ENCODE data around the gene PRRG1.
"Not testable (repeated sequence)": the region's sequence is repeated elsewhere in the genome, so short reads cannot be mapped to it uniquely, and the experiment has no call there.

Gene PRRG1

GRCh38 chrX:37420185-37420584, 71.0 kb downstream of the PRRG1 start:
- DNase-seq = no peak
- Mint-ChIP-seq H3K9me3 (no peaks in the 10 kb centered on the region), H3K4me3 (no peak overlapping the region), H3K36me3 (no peaks in the 10 kb centered on the region), H3K27me3 (no peaks in the 10 kb centered on the region), H3K27ac (no peak overlapping the region), H3K4me1 (no peaks in the 10 kb centered on the region)
- CTCF ChIA-PET = no interaction called here

- Mint-ChIP-seq H3K27ac (no peak overlapping the region), H3K36me3 (no peaks in the 10 kb centered on the region), H3K4me1 (no peaks in the 10 kb centered on the region), H3K27me3 (no peaks in the 10 kb centered on the region), H3K9me3 (no peaks in the 10 kb centered on the region), H3K4me3 (no peak overlapping the region)
- CTCF ChIA-PET = no interaction called here
- no peak for DNase-seq
Measured at GRCh38 chrX:37420756-37421155, 71.6 kb downstream of the PRRG1 start.

- Mint-ChIP-seq H3K4me3 (no peak overlapping the region), H3K27ac (no peak overlapping the region), H3K4me1 (no peaks in the 10 kb centered on the region), H3K9me3 (no peaks in the 10 kb centered on the region), H3K27me3 (no peaks in the 10 kb centered on the region), H3K36me3 (no peaks in the 10 kb centered on the region)
- DNase-seq = no peak
- CTCF ChIA-PET = no interaction called here
Measured at GRCh38 chrX:37424000-37424429, 74.9 kb downstream of the PRRG1 start.

GRCh38 chrX:37425370-37425769, 76.2 kb downstream of the PRRG1 start:
- DNase-seq = no peak

GRCh38 chrX:37428962-37429361, 79.8 kb downstream of the PRRG1 start:
- H3K9me3 Mint-ChIP-seq, CTCF ChIA-PET, H3K27me3 Mint-ChIP-seq, H3K4me3 Mint-ChIP-seq, DNase-seq, H3K36me3 Mint-ChIP-seq, H3K27ac Mint-ChIP-seq, H3K4me1 Mint-ChIP-seq: not testable (repeated sequence)

More at GRCh38 chrX:37425370-37425769, 76.2 kb downstream of the PRRG1 start:
- Mint-ChIP-seq H3K4me3 (no peak overlapping the region), H3K4me1 (no peaks in the 10 kb centered on the region), H3K27me3 (no peaks in the 10 kb centered on the region), H3K9me3 (peaks cover 1% of the 10 kb centered on the region), H3K36me3 (no peaks in the 10 kb centered on the region), H3K27ac (no peak overlapping the region)
- CTCF ChIA-PET = no interaction called here

- Mint-ChIP-seq H3K36me3 (no peaks in the 10 kb centered on the region), H3K27me3 (no peaks in the 10 kb centered on the region)
- CTCF ChIA-PET = no interaction called here
Measured at GRCh38 chrX:37434362-37434761, 85.2 kb downstream of the PRRG1 start.

GRCh38 chrX:37437160-37437559, 88.0 kb downstream of the PRRG1 start:
- H3K4me3 Mint-ChIP-seq = no peak overlapping the region
- H3K9me3 Mint-ChIP-seq = no peaks in the 10 kb centered on the region
- no peaks in the 10 kb centered on the region for H3K36me3 Mint-ChIP-seq
- no peaks in the 10 kb centered on the region for H3K27me3 Mint-ChIP-seq
- CTCF ChIA-PET = no interaction called here
- no peaks in the 10 kb centered on the region for H3K4me1 Mint-ChIP-seq
- no peak for DNase-seq
- no peak overlapping the region for H3K27ac Mint-ChIP-seq

More at GRCh38 chrX:37434362-37434761, 85.2 kb downstream of the PRRG1 start:
- DNase-seq = no peak
- Mint-ChIP-seq H3K27ac (no peak overlapping the region), H3K9me3 (no peaks in the 10 kb centered on the region), H3K4me3 (no peak overlapping the region), H3K4me1 (no peaks in the 10 kb centered on the region)

GRCh38 chrX:37441377-37441776, 92.2 kb downstream of the PRRG1 start:
- H3K4me1 Mint-ChIP-seq = no peaks in the 10 kb centered on the region
- no peaks in the 10 kb centered on the region for H3K27me3 Mint-ChIP-seq
- no peak overlapping the region for H3K27ac Mint-ChIP-seq
- CTCF ChIA-PET = no interaction called here
- no peaks in the 10 kb centered on the region for H3K36me3 Mint-ChIP-seq
- no peak for DNase-seq
- H3K4me3 Mint-ChIP-seq = no peak overlapping the region
- H3K9me3 Mint-ChIP-seq = no peaks in the 10 kb centered on the region

- H3K27me3 Mint-ChIP-seq = no peaks in the 10 kb centered on the region
- H3K4me3 Mint-ChIP-seq = no peak overlapping the region
- CTCF ChIA-PET = no interaction called here
Measured at GRCh38 chrX:37445182-37445581, 96.0 kb downstream of the PRRG1 start.

GRCh38 chrX:37453821-37454220, 104.7 kb downstream of the PRRG1 start:
- DNase-seq = no peak
- Mint-ChIP-seq H3K27ac (no peak overlapping the region), H3K4me1 (no peaks in the 10 kb centered on the region), H3K9me3 (no peaks in the 10 kb centered on the region), H3K27me3 (no peaks in the 10 kb centered on the region), H3K36me3 (no peaks in the 10 kb centered on the region), H3K4me3 (no peak overlapping the region)
- CTCF ChIA-PET = no interaction called here

More at GRCh38 chrX:37445182-37445581, 96.0 kb downstream of the PRRG1 start:
- H3K9me3 Mint-ChIP-seq = no peaks in the 10 kb centered on the region
- no peak for DNase-seq
- no peaks in the 10 kb centered on the region for H3K36me3 Mint-ChIP-seq
- no peaks in the 10 kb centered on the region for H3K4me1 Mint-ChIP-seq
- no peak overlapping the region for H3K27ac Mint-ChIP-seq

GRCh38 chrX:37454537-37455285, 105.5 kb downstream of the PRRG1 start:
- Mint-ChIP-seq H3K36me3 (no peaks in the 10 kb centered on the region), H3K27ac (no peak overlapping the region), H3K4me3 (no peak overlapping the region), H3K9me3 (no peaks in the 10 kb centered on the region), H3K27me3 (no peaks in the 10 kb centered on the region), H3K4me1 (no peaks in the 10 kb centered on the region)
- no peak for DNase-seq
- CTCF ChIA-PET = no interaction called here

GRCh38 chrX:37455381-37455780, 106.2 kb downstream of the PRRG1 start:
- Mint-ChIP-seq H3K4me3 (no peak overlapping the region), H3K27me3 (no peaks in the 10 kb centered on the region), H3K4me1 (no peaks in the 10 kb centered on the region), H3K27ac (no peak overlapping the region), H3K9me3 (no peaks in the 10 kb centered on the region), H3K36me3 (no peaks in the 10 kb centered on the region)
- DNase-seq = no peak
- CTCF ChIA-PET = no interaction called here

- H3K27ac Mint-ChIP-seq, DNase-seq, H3K4me3 Mint-ChIP-seq, H3K4me1 Mint-ChIP-seq, H3K36me3 Mint-ChIP-seq, H3K9me3 Mint-ChIP-seq, H3K27me3 Mint-ChIP-seq, CTCF ChIA-PET: not testable (repeated sequence)
Measured at GRCh38 chrX:37460285-37460684, 111.1 kb downstream of the PRRG1 start.

GRCh38 chrX:37462346-37462745, 113.2 kb downstream of the PRRG1 start:
- Mint-ChIP-seq H3K4me1 (no peaks in the 10 kb centered on the region), H3K9me3 (no peaks in the 10 kb centered on the region), H3K36me3 (no peaks in the 10 kb centered on the region), H3K27me3 (no peaks in the 10 kb centered on the region), H3K4me3 (no peak overlapping the region), H3K27ac (no peak overlapping the region)
- DNase-seq = no peak
- CTCF ChIA-PET = no interaction called here

GRCh38 chrX:37468124-37468739, 119.1 kb downstream of the PRRG1 start:
- H3K4me1 Mint-ChIP-seq = no peaks in the 10 kb centered on the region
- H3K27ac Mint-ChIP-seq = no peak overlapping the region
- no peaks in the 10 kb centered on the region for H3K9me3 Mint-ChIP-seq
- H3K27me3 Mint-ChIP-seq = no peaks in the 10 kb centered on the region
- H3K36me3 Mint-ChIP-seq = no peaks in the 10 kb centered on the region
- H3K4me3 Mint-ChIP-seq = no peak overlapping the region
- no peak for DNase-seq
- CTCF ChIA-PET = no interaction called here

All from activated naive CD4-positive, alpha-beta T cell treated with anti-CD3 and anti-CD28 coated beads, Interleukin-2, amount 10 ng/mL, durations not matched to agents 7 days and 5 days (primary cell).